OCI-M2 (cell line): ENCODE data around the gene TSPAN18.

Source experiments
- DNase-seq: peaks from one replicate; lab custom pipeline; 2025; ENCODE audit not compliant: unreplicated experiment; lab: John Stamatoyannopoulos, UW

TSPAN18 gene

DNA sequence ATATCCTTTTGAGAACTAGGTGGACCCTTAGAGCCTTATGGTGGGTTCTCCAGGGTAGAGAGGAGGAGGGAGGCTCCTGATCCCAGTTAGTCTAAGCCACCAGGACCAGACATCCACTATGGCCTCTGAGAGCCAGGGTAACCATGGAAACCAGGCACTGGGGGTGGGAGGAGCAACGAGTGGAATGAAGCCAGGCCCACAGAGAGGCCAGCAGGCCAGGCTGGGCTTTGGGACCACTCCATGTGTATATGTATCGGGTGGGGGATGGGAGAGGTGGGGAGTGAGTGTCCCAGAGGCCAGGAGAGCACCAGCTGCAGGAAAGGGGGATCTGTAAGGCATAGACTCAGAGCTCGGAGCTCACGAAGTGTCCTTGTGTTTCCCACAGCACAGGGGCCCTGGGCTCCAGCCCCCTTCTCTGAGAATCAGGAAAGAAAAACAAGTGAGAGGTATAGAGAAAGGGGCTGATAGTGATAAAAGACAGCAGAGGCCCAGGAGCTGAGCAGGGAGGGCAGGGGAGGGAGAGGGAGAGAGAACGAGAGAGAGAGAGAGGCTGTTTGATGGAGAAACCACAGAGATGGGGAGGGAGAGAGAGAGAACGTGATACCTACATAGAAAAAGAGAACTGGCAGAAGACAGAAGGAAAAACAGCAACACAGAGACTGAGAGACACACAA is 15.5 kb upstream of the TSPAN18 start:
- DNase-seq = no peak

- DNase-seq = no peak
Measured at GRCh38 chr11:44711787-44712608, 14.8 kb upstream of the TSPAN18 start.

- DNase-seq = no peak
Measured at GRCh38 chr11:44713022-44713421, 13.7 kb upstream of the TSPAN18 start.

- no peak for DNase-seq
Measured at GRCh38 chr11:44716256-44716655, 10.5 kb upstream of the TSPAN18 start.

GRCh38 chr11:44718057-44718456 is 8.7 kb upstream of the TSPAN18 start:
- no peak for DNase-seq

DNA sequence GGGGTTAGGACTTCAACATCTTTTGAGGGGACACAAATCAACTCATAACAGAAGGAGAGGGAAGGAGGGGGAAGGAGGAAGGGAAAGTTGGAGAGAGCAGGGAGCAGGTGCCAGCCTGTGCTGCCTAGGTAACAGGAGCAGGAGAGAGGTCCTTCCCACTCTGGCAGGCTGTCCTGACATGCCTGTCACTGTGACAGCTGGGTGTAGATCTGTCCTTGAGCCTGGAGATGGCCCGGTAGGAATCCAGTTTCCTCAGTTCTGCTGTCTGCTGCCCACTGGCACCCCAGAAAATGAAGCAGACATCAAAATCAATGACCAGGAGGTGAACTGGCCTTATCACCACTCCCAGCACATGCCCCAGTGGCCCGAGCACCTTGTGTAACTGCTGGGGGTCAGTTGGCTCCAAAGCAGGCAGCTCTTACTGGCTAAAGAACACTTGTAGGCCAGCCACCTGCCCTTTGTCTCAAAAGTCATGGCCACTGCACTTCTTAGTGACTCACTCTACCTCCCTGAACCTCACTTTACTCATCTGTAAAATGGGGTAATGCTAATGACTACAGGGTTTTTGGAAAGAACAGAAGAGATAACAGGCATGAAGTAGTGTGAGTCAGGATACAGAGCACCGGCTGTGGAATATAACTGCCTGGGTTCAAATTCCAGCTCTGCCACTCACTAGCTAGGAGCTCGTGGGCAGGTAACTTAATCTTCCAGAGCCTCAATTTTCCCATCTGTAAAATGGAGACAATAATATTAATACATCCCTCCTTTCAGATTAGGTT is 8.0 kb upstream of the TSPAN18 start:
- no peak for DNase-seq

GRCh38 chr11:44725016-44725685 is 1.6 kb upstream of the TSPAN18 start:
- DNase-seq = no peak

DNA sequence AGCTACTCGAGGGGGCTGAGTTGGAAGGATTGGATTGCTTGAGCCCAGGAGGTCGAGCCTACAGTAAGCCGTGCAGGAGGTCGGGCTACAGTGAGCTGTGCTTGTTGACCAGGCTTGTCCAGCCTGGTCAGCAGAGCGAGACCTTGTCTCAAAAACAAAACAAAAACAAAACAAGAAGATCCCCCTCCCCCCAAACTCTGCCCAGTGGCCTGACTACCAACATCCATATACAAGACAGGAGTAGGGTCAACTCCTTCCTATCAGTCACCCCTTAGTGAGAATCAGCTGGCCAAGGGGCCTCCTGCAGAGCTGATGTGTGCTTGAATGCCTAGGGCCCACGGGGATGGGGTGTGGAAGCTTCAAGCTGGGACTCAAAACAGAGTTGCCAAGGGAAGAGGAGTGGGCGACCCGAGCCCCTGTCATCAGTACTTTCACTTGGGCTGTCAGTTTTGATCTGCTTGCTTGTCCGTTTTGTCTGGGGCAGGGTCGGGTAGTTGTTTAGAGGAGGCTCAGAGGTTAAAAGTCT is 942 bp upstream of the TSPAN18 start:
- DNase-seq = no peak

DNA sequence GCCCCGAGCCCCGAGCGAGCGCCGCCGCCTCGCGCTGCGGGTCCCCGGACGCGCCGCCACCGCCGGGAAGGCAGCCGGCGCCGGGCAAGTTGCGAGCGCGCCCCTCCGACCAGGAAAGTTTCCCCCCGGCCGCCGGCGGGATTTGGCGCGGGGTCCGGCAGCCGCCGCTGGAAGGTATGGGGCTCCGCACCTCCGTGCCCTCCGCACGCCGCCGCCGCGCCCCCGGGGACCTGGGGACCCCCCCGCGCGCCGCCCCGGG is 281 bp downstream of the TSPAN18 start:
- DNase-seq = no peak

DNA sequence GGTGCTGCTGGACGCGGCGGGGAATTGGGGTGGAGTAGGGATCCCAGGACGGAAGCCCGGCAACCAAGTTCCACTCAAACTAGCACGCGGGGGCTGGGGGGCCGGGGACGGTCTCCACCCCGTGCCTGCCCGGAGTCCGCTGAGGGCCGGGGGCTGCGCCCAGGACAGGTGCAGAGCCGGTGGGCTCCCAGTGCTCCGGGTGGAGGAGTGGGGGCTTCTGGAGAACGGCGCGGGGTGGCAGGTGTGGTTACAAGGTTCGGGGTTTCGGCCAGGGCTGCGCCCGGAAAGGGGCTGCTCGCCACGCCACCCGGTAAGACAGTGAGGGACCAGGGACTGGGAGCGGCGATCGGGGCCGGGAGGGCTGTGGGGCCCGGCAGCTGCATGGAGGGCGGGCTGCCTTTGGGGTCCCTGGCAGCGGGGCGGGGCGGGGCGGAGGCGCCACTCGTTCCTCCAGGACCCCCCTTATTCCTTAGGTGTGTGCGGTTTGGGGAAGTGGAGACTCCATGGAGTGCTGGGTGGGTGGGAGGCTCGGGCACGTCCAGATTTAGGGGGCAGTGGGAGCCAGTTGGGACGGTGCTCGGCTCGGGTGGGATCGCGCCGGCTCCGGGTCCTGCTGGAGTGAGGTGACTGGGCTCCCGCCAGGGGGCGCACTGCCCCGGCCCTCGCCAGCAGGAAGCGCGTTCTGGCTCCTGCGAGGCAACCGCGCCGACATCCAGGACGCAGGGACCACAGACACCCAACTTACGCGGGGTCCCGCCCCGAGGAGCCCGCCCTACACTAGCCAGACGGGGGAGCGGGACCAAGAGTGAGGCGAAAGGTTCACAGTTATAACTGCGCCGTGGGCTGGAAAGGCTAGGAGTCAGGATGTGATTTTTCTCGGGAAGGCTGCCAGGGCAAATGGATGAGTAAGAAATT is 868 bp downstream of the TSPAN18 start:
- no peak for DNase-seq

DNA sequence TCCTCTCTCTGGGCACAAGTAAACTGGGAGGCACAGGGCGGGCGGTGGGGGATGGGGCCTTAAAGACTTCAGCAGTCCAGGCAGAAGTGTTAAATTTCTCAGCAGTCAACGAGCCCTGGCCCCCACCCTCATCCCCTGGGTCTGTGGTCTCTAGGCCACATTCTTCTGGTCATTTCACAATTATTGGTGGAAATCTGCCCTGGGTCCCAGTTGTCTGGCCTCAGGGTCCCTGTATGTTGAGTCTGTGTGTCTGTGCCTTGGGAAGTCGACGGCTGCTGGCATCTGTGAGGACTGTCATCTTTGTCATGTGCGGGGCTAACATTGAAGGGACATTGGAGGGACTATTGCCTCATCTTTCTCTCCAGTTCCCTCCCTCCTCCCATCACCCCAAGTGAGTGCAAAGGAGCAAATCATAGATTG is 1.7 kb downstream of the TSPAN18 start:
- no peak for DNase-seq

GRCh38 chr11:44729063-44729462 is 2.3 kb downstream of the TSPAN18 start:
- no peak for DNase-seq

GRCh38 chr11:44729713-44730112 is 3.0 kb downstream of the TSPAN18 start:
- DNase-seq = no peak

DNA sequence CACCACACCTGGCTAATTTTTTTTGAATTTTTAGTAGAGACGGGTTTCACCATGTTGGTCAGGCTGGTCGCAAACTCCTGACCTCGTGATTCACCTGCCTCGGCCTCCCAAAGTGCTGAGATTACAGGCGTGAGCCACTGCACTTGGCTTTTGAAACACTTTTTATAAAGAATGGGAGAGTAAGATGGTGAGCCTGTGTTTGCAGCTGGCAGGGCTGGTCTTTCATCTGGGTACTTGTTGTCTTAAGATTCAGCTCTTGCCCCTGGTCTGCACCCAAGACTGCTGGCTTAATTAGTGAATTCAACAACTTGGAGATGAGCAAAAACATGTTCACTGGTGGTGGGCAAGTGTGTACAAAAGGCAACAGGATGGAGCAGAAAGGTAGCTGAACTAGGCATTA is 4.0 kb downstream of the TSPAN18 start:
- DNase-seq = no peak

DNA sequence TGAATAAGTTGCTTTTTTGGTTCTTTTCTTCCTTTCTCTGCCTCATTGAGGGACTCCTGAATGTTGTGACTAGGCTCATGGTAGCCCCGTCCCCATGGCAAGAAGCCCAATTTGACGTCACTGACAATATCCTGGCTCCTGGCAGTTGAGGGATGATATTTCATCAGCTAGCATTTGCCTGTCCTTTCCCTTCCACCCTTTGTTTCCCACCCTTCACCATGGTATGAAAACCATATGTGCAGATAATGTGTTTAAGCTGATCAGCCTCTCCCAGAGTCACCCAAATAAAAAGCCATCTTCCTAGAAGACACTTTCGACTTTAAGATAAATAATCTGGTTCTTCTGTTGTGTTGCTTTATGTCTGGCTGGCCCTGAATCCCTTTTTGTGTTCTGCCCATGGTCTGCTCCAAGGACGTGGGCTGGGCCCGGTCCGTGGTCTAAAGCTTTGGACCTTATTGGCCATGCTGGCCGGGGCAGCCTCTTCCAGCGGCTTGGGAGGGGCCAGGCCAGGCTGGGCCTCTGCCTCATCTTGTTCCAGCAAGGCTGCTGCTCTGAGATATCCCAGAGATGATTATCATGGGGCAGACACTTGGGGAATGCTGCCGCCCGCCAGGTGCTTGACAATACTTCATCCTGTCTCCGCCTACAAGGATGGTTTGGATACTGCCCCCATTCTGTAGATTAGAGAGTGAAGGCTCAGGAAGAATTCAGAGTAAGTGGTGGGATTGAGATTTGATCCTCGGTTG is 5.1 kb downstream of the TSPAN18 start:
- no peak for DNase-seq

DNA sequence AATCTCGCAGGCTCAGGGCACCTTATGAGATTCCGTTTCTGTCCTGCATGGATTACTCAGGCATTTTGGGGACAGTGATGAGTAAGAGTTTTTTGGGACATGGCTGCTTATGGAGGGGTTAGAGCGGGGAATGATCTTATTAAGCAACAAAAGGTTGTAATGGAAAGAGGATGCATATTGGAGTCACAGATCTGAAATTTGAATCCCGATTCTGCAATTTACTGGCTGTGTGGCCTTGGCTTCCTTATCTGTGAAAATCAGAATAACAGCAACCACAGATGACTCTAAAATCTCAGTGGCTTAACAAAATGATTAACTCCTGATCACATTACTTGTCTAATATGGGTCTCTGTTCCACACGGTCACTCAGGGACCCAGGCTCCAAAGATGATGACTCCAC is 5.8 kb downstream of the TSPAN18 start:
- no peak for DNase-seq

DNA sequence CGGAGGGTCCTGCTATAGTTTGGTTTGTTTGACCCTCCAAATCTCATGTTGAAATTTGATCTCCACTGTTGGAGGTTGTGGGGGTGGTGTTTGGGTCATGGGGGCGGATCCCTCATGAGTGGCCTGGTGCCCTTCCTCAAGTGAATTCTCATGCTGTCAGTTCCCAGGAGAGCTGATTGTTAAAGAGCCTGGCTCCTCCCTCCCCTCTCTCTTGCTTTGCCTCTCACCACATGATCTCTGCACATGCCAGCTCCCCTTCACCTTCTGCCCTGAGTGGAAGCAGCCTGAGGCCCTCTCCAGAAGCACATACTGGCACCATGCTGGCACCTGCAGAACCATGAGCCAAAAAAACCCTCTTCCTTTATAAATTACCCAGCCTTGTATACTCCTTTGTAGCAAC is 7.1 kb downstream of the TSPAN18 start:
- no peak for DNase-seq

- DNase-seq = no peak
Measured at GRCh38 chr11:44734843-44735381, 8.2 kb downstream of the TSPAN18 start.

- no peak for DNase-seq
Measured at GRCh38 chr11:44736791-44737190, 10.0 kb downstream of the TSPAN18 start.
